K562 (cell line): Measurements from ENCODE around the gene ENG. TPM values are rescaled to one million over a fixed set of nuclear protein-coding genes. Genes with fewer than 3 reads are reported as not detected.

ENCODE experiments used
- CAMTA2 ChIP-seq: fragments of 250-450 bp; sonication (Bioruptor Pico); conservative IDR thresholded peaks from 2 replicates; pipeline ENCODE4 v1.5.1; 2022
- CBFA2T3 ChIP-seq: fragments of 450-650 bp; IDR thresholded peaks from 2 replicates; pipeline ENCODE4 v1.6.1; 2017
- CBFB ChIP-seq: sonication (generic); formaldehyde crosslinking; IDR thresholded peaks from 2 replicates; pipeline ENCODE4 v1.4.0; 2020; ENCODE audit warnings: mild to moderate bottlenecking, missing genetic modification reagents
- GATAD2B ChIP-seq: fragments of 450-650 bp; IDR thresholded peaks from 2 replicates; pipeline ENCODE4 v1.6.1; 2017; ENCODE audit warnings: mild to moderate bottlenecking, borderline replicate concordance
- GTF3C2 ChIP-seq: IDR thresholded peaks from 3 replicates; pipeline ENCODE4 v1.6.1; 2011; ENCODE audit warnings: borderline replicate concordance, mild to moderate bottlenecking, moderate library complexity; ENCODE audit not compliant: insufficient read length; ENCODE audit errors: extremely low read depth
- IFI16 ChIP-seq: fragments of 250-450 bp; sonication (Bioruptor Pico); IDR thresholded peaks from 2 replicates; pipeline ENCODE4 v2.1.2; 2022; ENCODE audit warnings: mild to moderate bottlenecking, inconsistent platforms
- MIER1 ChIP-seq: fragments of 450-650 bp; IDR thresholded peaks from 2 replicates; pipeline ENCODE4 v1.6.1; 2016; ENCODE audit warnings: antibody characterized with exemption, mild to moderate bottlenecking, low read depth
- SIRT6 ChIP-seq: IDR thresholded peaks from one replicate; pipeline ENCODE4 v1.6.1; 2012; ENCODE audit warnings: low read depth, mild to moderate bottlenecking, control low read depth, inconsistent platforms, low read length, moderate library complexity
- SOX6 ChIP-seq: fragments of 450-650 bp; IDR thresholded peaks from 2 replicates; pipeline ENCODE4 v1.6.1; 2014; ENCODE audit warnings: mild to moderate bottlenecking
- ZNF174 ChIP-seq: fragments of 250-450 bp; sonication (Bioruptor Pico); IDR thresholded peaks from 2 replicates; pipeline ENCODE4 v1.4.0; 2020; ENCODE audit warnings: mild to moderate bottlenecking
- polyA plus RNA-seq, 8 experiments: library from polyadenylated mRNA; depleted of rRNA in 4 of 8; stranded (reverse) in 5 of 8; unstranded in 3 of 8; fragments of >200 nt; fragmentation: Nextera tagmentation in 2 of 8; fragmentation: Illumina TruSeq in 1 of 8; extraction: Ambion mirVana in 2 of 8; extraction: Trizol in 1 of 8; gene quantifications; 2 replicates each; pipeline versions ENCODE4 v1.2.1 to v1.2.3, GENCODE V29; 2011 to 2014; ENCODE audit warnings: inconsistent platforms in 1 of 8, missing spikeins in 1 of 8
- total RNA-seq, 7 experiments: library from RNA; depleted of rRNA in 6 of 7; stranded (reverse); fragments of >200 nt in 6 of 7; fragmentation: Illumina TruSeq in 2 of 7; extraction: Trizol in 2 of 7; gene quantifications; 2 replicates each; pipeline versions ENCODE4 v1.2.1 to v1.2.3, GENCODE V29; 2011 to 2021; ENCODE audit warnings: low replicate concordance in 1 of 7
- TF ChIP-seq, protein P1 (sequence below): fragments of 450-650 bp; IDR thresholded peaks from 2 replicates; pipeline ENCODE4 v1.6.1; 2016; ENCODE audit warnings: mild to moderate bottlenecking, moderate library complexity
- TF ChIP-seq, protein P2 (sequence below), 3 experiments: fragments of 200-800 bp in 1 of 3; sonication (Bioruptor generic) in 1 of 3; sonication (generic) in 1 of 3; formaldehyde crosslinking in 1 of 3; IDR thresholded peaks; 2 replicates each; pipeline versions ENCODE4 v1.6.1 to v1.8.0; 2016 to 2022; ENCODE audit warnings: mild to moderate bottlenecking in 2 of 3, missing compliant biosample characterization in 2 of 3, missing genetic modification characterization in 2 of 3, missing genetic modification reagents in 1 of 3

The ENG gene
- total and polyA plus RNA-seq, 9 of the 15 experiments (the other 6 are each of a cell fraction or from before 2014, with no cell fraction given): 0.04 to 0.40 (median 0.14) TPM; not detected in 1

DNA sequence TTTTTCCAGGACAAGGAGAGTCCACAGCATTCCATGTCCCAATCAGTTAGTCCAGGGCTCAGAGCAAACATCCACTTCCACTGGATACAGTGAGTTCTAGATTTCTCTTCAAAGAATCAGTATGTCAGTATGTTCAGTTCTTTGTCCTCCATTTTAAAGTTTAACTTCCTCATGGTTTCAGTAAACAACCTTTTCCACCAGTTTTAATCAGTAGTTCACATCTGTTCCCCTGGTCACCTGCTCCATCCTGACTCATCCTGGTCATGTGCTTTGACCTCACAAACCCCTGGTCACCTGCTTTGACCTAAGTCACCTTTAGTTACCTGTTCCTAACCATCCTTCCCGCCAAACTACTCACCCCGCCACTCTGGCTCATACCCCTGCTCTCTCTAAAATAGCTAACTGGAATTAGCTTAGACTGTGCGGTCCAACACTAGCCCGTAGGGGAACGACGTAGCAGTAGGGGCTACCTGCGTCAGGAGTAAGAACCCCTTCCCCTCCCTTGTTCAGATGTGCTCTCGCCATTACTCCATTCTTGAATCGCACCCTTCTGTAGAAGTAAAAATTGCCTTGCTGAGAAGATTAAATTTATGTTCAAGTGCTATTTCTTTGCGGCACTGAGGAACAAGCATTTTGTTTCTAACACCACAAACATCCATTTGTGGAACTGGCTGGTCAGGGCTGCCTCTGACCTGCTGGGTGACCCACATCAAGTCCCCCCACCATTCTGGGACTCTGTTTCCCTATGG is 5.5 kb downstream of the ENG start (continued):
- TF ChIP-seq, protein P1, sequence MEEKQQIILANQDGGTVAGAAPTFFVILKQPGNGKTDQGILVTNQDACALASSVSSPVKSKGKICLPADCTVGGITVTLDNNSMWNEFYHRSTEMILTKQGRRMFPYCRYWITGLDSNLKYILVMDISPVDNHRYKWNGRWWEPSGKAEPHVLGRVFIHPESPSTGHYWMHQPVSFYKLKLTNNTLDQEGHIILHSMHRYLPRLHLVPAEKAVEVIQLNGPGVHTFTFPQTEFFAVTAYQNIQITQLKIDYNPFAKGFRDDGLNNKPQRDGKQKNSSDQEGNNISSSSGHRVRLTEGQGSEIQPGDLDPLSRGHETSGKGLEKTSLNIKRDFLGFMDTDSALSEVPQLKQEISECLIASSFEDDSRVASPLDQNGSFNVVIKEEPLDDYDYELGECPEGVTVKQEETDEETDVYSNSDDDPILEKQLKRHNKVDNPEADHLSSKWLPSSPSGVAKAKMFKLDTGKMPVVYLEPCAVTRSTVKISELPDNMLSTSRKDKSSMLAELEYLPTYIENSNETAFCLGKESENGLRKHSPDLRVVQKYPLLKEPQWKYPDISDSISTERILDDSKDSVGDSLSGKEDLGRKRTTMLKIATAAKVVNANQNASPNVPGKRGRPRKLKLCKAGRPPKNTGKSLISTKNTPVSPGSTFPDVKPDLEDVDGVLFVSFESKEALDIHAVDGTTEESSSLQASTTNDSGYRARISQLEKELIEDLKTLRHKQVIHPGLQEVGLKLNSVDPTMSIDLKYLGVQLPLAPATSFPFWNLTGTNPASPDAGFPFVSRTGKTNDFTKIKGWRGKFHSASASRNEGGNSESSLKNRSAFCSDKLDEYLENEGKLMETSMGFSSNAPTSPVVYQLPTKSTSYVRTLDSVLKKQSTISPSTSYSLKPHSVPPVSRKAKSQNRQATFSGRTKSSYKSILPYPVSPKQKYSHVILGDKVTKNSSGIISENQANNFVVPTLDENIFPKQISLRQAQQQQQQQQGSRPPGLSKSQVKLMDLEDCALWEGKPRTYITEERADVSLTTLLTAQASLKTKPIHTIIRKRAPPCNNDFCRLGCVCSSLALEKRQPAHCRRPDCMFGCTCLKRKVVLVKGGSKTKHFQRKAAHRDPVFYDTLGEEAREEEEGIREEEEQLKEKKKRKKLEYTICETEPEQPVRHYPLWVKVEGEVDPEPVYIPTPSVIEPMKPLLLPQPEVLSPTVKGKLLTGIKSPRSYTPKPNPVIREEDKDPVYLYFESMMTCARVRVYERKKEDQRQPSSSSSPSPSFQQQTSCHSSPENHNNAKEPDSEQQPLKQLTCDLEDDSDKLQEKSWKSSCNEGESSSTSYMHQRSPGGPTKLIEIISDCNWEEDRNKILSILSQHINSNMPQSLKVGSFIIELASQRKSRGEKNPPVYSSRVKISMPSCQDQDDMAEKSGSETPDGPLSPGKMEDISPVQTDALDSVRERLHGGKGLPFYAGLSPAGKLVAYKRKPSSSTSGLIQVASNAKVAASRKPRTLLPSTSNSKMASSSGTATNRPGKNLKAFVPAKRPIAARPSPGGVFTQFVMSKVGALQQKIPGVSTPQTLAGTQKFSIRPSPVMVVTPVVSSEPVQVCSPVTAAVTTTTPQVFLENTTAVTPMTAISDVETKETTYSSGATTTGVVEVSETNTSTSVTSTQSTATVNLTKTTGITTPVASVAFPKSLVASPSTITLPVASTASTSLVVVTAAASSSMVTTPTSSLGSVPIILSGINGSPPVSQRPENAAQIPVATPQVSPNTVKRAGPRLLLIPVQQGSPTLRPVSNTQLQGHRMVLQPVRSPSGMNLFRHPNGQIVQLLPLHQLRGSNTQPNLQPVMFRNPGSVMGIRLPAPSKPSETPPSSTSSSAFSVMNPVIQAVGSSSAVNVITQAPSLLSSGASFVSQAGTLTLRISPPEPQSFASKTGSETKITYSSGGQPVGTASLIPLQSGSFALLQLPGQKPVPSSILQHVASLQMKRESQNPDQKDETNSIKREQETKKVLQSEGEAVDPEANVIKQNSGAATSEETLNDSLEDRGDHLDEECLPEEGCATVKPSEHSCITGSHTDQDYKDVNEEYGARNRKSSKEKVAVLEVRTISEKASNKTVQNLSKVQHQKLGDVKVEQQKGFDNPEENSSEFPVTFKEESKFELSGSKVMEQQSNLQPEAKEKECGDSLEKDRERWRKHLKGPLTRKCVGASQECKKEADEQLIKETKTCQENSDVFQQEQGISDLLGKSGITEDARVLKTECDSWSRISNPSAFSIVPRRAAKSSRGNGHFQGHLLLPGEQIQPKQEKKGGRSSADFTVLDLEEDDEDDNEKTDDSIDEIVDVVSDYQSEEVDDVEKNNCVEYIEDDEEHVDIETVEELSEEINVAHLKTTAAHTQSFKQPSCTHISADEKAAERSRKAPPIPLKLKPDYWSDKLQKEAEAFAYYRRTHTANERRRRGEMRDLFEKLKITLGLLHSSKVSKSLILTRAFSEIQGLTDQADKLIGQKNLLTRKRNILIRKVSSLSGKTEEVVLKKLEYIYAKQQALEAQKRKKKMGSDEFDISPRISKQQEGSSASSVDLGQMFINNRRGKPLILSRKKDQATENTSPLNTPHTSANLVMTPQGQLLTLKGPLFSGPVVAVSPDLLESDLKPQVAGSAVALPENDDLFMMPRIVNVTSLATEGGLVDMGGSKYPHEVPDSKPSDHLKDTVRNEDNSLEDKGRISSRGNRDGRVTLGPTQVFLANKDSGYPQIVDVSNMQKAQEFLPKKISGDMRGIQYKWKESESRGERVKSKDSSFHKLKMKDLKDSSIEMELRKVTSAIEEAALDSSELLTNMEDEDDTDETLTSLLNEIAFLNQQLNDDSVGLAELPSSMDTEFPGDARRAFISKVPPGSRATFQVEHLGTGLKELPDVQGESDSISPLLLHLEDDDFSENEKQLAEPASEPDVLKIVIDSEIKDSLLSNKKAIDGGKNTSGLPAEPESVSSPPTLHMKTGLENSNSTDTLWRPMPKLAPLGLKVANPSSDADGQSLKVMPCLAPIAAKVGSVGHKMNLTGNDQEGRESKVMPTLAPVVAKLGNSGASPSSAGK: no peak
- TF ChIP-seq ZNF174 (no peak), CAMTA2 (CRISPR knock-in tag) (no peak), MIER1 (no peak), CBFB (CRISPR knock-in tag) (no peak), CBFA2T3 (peak; percentile 34), GATAD2B (no peak), GTF3C2 (no peak), SIRT6 (no peak), IFI16 (CRISPR knock-in tag) (no peak), SOX6 (no peak)
- TF ChIP-seq, protein P2, sequence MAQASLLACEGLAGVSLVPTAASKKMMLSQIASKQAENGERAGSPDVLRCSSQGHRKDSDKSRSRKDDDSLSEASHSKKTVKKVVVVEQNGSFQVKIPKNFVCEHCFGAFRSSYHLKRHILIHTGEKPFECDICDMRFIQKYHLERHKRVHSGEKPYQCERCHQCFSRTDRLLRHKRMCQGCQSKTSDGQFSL (CRISPR knock-in tag; IDR thresholded peaks at IDR 0.05): no peak
- TF ChIP-seq, protein P2 (tag; IDR thresholded peaks at IDR 0.05): no peak
